ENCODE results near the gene TMEM131. TPM values are rescaled to one million over a fixed set of nuclear protein-coding genes. Genes with fewer than 3 reads are reported as not detected.

TMEM131 gene
- total RNA-seq, 2 donors from 2014 or later, result 39.0 to 43.0 TPM

DNA sequence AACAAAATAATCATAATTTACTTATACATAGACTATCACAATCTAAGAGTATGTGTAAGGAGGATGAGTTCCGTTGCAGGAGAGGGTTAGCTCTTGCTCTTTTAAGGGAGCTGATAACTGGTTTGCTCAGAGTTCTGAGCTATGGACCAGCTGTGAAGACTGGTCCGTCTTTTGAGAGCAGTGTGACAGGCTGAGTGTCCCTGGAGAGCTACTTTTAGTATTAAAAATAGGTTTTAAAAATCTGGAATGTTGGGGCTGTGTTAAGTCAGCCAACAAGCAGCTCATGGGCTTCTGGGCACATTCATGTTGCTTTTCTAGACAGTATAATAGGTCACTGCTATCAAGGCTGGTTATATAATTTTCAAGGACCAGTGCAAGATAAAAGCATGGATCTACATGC is 41.5 kb upstream of the TMEM131 start:
- Histone ChIP-seq H3K4me1 (ENCODE audit: control insufficient read depth, insufficient read depth, low read length) (peaks cover 22% of the 10 kb centered on the region), H3K27me3 (ENCODE audit: control insufficient read depth, insufficient read depth, low read length, poor library complexity, severe bottlenecking) (no peaks in the 10 kb centered on the region), H3K27ac (ENCODE audit: low read depth, low read length) (no peak overlapping the region), H3K36me3 (ENCODE audit: control insufficient read depth, insufficient read depth, low read length) (no peaks in the 10 kb centered on the region), H3K4me3 (ENCODE audit: low read length) (no peak overlapping the region), H3K9me3 (ENCODE audit: control insufficient read depth, low read length) (peaks cover 13% of the 10 kb centered on the region), H3K9ac (ENCODE audit: extremely low read depth, low read length, poor library complexity, severe bottlenecking) (no peak overlapping the region)
- Mint-ChIP-seq H3K4me3 (peak overlapping the region; percentile 54), H3K27me3 (ENCODE audit: insufficient read depth) (no peaks in the 10 kb centered on the region), H3K9me3 (peaks cover 14% of the 10 kb centered on the region), H3K36me3 (ENCODE audit: low read depth) (peaks cover 9% of the 10 kb centered on the region), H3K4me1 (peaks cover 56% of the 10 kb centered on the region), H3K27ac (no peak overlapping the region)
- TF ChIP-seq, protein P1, sequence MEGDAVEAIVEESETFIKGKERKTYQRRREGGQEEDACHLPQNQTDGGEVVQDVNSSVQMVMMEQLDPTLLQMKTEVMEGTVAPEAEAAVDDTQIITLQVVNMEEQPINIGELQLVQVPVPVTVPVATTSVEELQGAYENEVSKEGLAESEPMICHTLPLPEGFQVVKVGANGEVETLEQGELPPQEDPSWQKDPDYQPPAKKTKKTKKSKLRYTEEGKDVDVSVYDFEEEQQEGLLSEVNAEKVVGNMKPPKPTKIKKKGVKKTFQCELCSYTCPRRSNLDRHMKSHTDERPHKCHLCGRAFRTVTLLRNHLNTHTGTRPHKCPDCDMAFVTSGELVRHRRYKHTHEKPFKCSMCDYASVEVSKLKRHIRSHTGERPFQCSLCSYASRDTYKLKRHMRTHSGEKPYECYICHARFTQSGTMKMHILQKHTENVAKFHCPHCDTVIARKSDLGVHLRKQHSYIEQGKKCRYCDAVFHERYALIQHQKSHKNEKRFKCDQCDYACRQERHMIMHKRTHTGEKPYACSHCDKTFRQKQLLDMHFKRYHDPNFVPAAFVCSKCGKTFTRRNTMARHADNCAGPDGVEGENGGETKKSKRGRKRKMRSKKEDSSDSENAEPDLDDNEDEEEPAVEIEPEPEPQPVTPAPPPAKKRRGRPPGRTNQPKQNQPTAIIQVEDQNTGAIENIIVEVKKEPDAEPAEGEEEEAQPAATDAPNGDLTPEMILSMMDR (conservative IDR thresholded peaks at IDR 0.05), result no peak
- WGBS, 2 experiments (ENCODE audit: insufficient coverage in 1 of 2, insufficient read length in 1 of 2), result 80% methylated on average over 2 of the region's 2 CpGs; no CpG with 5 or more reads in 1 of the 2 experiments
- peak; percentile 13 for DNase-seq

DNA sequence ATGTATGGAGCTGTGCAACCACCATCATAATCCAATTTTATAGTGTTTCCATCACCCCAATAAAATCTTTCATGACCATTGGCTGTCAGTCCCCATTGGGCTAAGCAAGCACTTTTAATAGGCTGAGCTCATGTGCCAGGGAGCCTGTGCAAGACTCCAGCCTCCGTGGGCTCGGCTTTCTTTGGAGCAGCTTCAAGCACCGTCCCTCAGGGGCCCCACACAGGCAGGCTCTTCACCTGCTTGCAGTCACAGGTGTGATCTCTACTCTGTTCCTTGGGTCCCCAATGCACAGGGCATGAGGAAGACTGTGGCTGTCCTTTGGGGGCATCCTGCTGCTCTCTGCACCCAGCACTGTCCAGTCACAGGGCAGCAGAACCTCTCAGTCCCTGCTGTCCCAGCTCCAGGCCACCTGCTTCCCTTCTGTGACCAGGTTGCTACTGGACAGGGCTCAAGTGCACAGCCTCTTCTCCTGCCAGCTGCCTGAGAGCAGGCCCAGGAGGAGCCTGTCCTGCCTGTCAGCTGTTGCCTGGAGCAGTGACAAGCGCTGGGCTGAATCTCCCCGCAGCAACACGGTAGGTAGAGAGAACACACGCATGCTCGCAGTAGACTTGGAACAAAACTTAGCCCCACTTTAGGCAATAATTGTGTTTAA is 40.7 kb upstream of the TMEM131 start:
- Histone ChIP-seq H3K4me3 (ENCODE audit: low read length) (no peak overlapping the region), H3K9ac (ENCODE audit: extremely low read depth, low read length, poor library complexity, severe bottlenecking) (no peak overlapping the region), H3K27ac (ENCODE audit: low read depth, low read length) (no peak overlapping the region), H3K36me3 (ENCODE audit: control insufficient read depth, insufficient read depth, low read length) (no peaks in the 10 kb centered on the region), H3K9me3 (ENCODE audit: control insufficient read depth, low read length) (peaks cover 13% of the 10 kb centered on the region), H3K4me1 (ENCODE audit: control insufficient read depth, insufficient read depth, low read length) (peaks cover 20% of the 10 kb centered on the region), H3K27me3 (ENCODE audit: control insufficient read depth, insufficient read depth, low read length, poor library complexity, severe bottlenecking) (no peaks in the 10 kb centered on the region)
- peaks cover 9% of the 10 kb centered on the region for H3K36me3 Mint-ChIP-seq (ENCODE audit: low read depth)
- peaks cover 57% of the 10 kb centered on the region for H3K4me1 Mint-ChIP-seq
- DNase-seq, result peak; percentile 49
- H3K27ac Mint-ChIP-seq, result no peak overlapping the region
- WGBS, 2 experiments (ENCODE audit: insufficient coverage in 1 of 2, insufficient read length in 1 of 2), result 93% methylated on average over 8 of the region's 8 CpGs
- H3K4me3 Mint-ChIP-seq, result peak overlapping the region; percentile 54
- TF ChIP-seq, protein P1 (conservative IDR thresholded peaks at IDR 0.05), result no peak
- H3K27me3 Mint-ChIP-seq (ENCODE audit: insufficient read depth), result no peaks in the 10 kb centered on the region
- H3K9me3 Mint-ChIP-seq, result peaks cover 14% of the 10 kb centered on the region

DNA sequence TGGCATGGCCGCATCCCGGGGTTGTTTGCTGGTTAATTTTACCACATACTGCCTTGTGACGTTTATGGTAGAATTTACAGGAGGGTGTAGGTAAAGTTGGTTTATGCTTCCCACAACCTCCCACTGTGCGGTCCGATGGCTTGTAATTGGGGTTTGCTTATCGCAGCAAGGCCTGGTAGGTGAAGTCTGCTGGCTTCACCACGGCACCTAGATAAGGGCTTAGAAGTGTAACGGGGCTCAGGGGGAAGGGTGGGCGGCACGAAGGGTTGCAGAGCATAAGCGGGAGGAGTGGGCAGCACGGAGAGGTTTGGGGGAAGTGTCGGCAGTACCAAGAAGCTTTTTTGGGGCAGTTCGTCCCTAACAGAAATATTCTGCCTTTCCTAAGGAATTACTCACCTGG is 39.0 kb upstream of the TMEM131 start:
- Histone ChIP-seq H3K27me3 (ENCODE audit: control insufficient read depth, insufficient read depth, low read length, poor library complexity, severe bottlenecking) (no peaks in the 10 kb centered on the region), H3K9me3 (ENCODE audit: control insufficient read depth, low read length) (peaks cover 3% of the 10 kb centered on the region), H3K9ac (ENCODE audit: extremely low read depth, low read length, poor library complexity, severe bottlenecking) (peak overlapping the region; percentile 18), H3K36me3 (ENCODE audit: control insufficient read depth, insufficient read depth, low read length) (no peaks in the 10 kb centered on the region), H3K4me1 (ENCODE audit: control insufficient read depth, insufficient read depth, low read length) (peaks cover 20% of the 10 kb centered on the region), H3K27ac (ENCODE audit: low read depth, low read length) (no peak overlapping the region), H3K4me3 (ENCODE audit: low read length) (no peak overlapping the region)
- peak overlapping the region; percentile 84 for H3K27ac Mint-ChIP-seq
- DNase-seq, result peak; percentile 78
- TF ChIP-seq, protein P1 (conservative IDR thresholded peaks at IDR 0.05), result no peak
- peak overlapping the region; percentile 54 for H3K4me3 Mint-ChIP-seq
- peaks cover 6% of the 10 kb centered on the region for H3K9me3 Mint-ChIP-seq
- H3K27me3 Mint-ChIP-seq (ENCODE audit: insufficient read depth), result no peaks in the 10 kb centered on the region
- peaks cover 67% of the 10 kb centered on the region for H3K4me1 Mint-ChIP-seq
- H3K36me3 Mint-ChIP-seq (ENCODE audit: low read depth), result peaks cover 9% of the 10 kb centered on the region
- WGBS, 2 experiments (ENCODE audit: insufficient coverage in 1 of 2, insufficient read length in 1 of 2), result 68 to 82% methylated on average over 9 to 14 of the region's 14 CpGs

Data from endodermal cell (in vitro differentiated cells).